ENCODE measurements around the gene LNPEP.
A peak's percentile ranks its signal among the peaks of the same experiment; 100 is the strongest.

LNPEP gene

GRCh38 chr5:96977228-96977627 lies 41.3 kb downstream of the LNPEP start:
- no peak for TF ChIP-seq CTCF (IDR thresholded peaks at IDR 0.05; ENCODE audit: control insufficient read depth, extremely low read depth, insufficient read depth)
- no peak overlapping the region for H3K4me3 ChIP-seq (ENCODE audit: low read depth, low read length)
- DNase-seq (ENCODE audit: low read depth), result no peak

- TF ChIP-seq CTCF (IDR thresholded peaks at IDR 0.05; ENCODE audit: control insufficient read depth, extremely low read depth, insufficient read depth), result no peak
- no peak overlapping the region for H3K4me3 ChIP-seq (ENCODE audit: low read depth, low read length)
- no peak for DNase-seq (ENCODE audit: low read depth)
These were observed 43.1 kb downstream of the LNPEP start for GRCh38 chr5:96978812-96979449.

GRCh38 chr5:96984506-96985192 lies 48.8 kb downstream of the LNPEP start:
- no peak overlapping the region for H3K4me3 ChIP-seq (ENCODE audit: low read depth, low read length)
- peak; percentile 82 for DNase-seq (ENCODE audit: low read depth)
- no peak for TF ChIP-seq CTCF (IDR thresholded peaks at IDR 0.05; ENCODE audit: control insufficient read depth, extremely low read depth, insufficient read depth)

- no peak for DNase-seq (ENCODE audit: low read depth)
These were observed 50.6 kb downstream of the LNPEP start for GRCh38 chr5:96986450-96986849.

GRCh38 chr5:96990102-96990501 lies 54.2 kb downstream of the LNPEP start:
- no peak for TF ChIP-seq CTCF (IDR thresholded peaks at IDR 0.05; ENCODE audit: control insufficient read depth, extremely low read depth, insufficient read depth)
- DNase-seq (ENCODE audit: low read depth), result no peak
- no peak overlapping the region for H3K4me3 ChIP-seq (ENCODE audit: low read depth, low read length)

More at GRCh38 chr5:96986450-96986849, 50.6 kb downstream of the LNPEP start:
- H3K4me3 ChIP-seq (ENCODE audit: low read depth, low read length), result no peak overlapping the region
- no peak for TF ChIP-seq CTCF (IDR thresholded peaks at IDR 0.05; ENCODE audit: control insufficient read depth, extremely low read depth, insufficient read depth)

- DNase-seq (ENCODE audit: low read depth), result no peak
- no peak for TF ChIP-seq CTCF (IDR thresholded peaks at IDR 0.05; ENCODE audit: control insufficient read depth, extremely low read depth, insufficient read depth)
- H3K4me3 ChIP-seq (ENCODE audit: low read depth, low read length), result no peak overlapping the region
These were observed 55.8 kb downstream of the LNPEP start for GRCh38 chr5:96991708-96992107.

All from LNCaP clone FGC (cell line).